SK-N-MC (cell line): ENCODE data around the gene UGT1A4.

ENCODE experiments used
- EZH2 ChIP-seq: fragments of 200-600 bp; sonication (generic); IDR thresholded peaks from one replicate; pipeline ENCODE4 v1.6.1; 2017; ENCODE audit warnings: antibody characterized with exemption
- POLR2AphosphoS5 ChIP-seq: IDR thresholded peaks from 2 replicates; pipeline ENCODE4 v1.6.1; 2012; ENCODE audit warnings: mild to moderate bottlenecking, low read depth, low read length, borderline replicate concordance

DNA sequence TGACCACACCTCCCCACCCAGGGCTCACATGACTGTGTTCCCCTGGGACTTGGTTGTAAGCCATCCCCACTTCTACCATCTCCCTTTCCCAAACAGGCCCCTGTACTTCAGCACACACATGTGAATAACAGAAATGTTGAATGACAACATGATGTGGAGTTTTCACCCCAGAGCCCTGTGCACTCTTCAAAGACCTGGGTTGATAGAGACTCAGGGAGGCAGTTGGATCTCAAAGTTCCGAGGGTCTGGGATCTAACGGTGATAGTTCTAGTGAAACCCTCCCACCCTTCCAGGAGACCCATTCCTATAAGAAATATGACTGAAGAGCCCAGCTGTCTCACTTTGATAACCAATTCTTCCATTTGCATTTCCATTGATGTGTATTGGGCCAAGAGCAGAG, 59.5 kb downstream of the UGT1A4 start, which contains the start of gene MROH2A:
- TF ChIP-seq EZH2 (no peak), POLR2AphosphoS5 (no peak)
